HepG2 (cell line): ENCODE data around the gene TMEM129. TPM values are rescaled to one million over a fixed set of nuclear protein-coding genes. Genes with fewer than 3 reads are reported as not detected.

Experiments
- ELF4 ChIP-seq: sonication (generic); formaldehyde crosslinking; IDR thresholded peaks from 2 replicates; pipeline ENCODE4 v1.5.0; 2020; ENCODE audit warnings: missing genetic modification reagents, mild to moderate bottlenecking, moderate library complexity, borderline replicate concordance
- EP300 ChIP-seq, 3 experiments: sonication (generic) in 1 of 3; formaldehyde crosslinking in 1 of 3; IDR thresholded peaks; 2 replicates each; pipeline versions ENCODE4 v1.5.1 to v1.6.1; 2011 to 2020; ENCODE audit warnings: low read depth in 2 of 3, low read length in 2 of 3, borderline replicate concordance in 1 of 3, improper control_type of control experiment in 1 of 3, mild to moderate bottlenecking in 1 of 3, missing genetic modification reagents in 1 of 3, moderate library complexity in 1 of 3
- ESRRA ChIP-seq: sonication (generic); formaldehyde crosslinking; IDR thresholded peaks from 2 replicates; pipeline ENCODE4 v1.5.1; 2020; ENCODE audit warnings: mild to moderate bottlenecking, low read depth, missing genetic modification reagents
- HNRNPL ChIP-seq: fragments of 200-400 bp; formaldehyde crosslinking; IDR thresholded peaks from 2 replicates; pipeline ENCODE4 v1.6.1; 2017; ENCODE audit warnings: mild to moderate bottlenecking, low read depth, low read length
- IKZF4 ChIP-seq: sonication (generic); formaldehyde crosslinking; IDR thresholded peaks from 2 replicates; pipeline ENCODE4 v1.5.1; 2020; ENCODE audit warnings: borderline replicate concordance, mild to moderate bottlenecking, low read depth, missing genetic modification reagents; ENCODE audit errors: not compliant biosample characterization
- KLF16 ChIP-seq, 2 experiments: sonication (generic) in 1 of 2; formaldehyde crosslinking in 1 of 2; IDR thresholded peaks; 2 replicates each; pipeline versions ENCODE4 v1.6.1 to v1.8.0; 2016 to 2023; ENCODE audit warnings: missing genetic modification reagents in 2 of 2, missing compliant biosample characterization in 1 of 2
- MYNN ChIP-seq: sonication (generic); formaldehyde crosslinking; IDR thresholded peaks from 2 replicates; pipeline ENCODE4 v1.4.0; 2020; ENCODE audit warnings: mild to moderate bottlenecking, low read depth, missing genetic modification reagents
- TAF15 ChIP-seq: fragments of 200-400 bp; formaldehyde crosslinking; IDR thresholded peaks from one replicate; pipeline ENCODE4 v1.6.1; 2018; ENCODE audit warnings: mild to moderate bottlenecking, low read depth, low read length; ENCODE audit not compliant: poor library complexity, severe bottlenecking
- TARDBP ChIP-seq: sonication (generic); formaldehyde crosslinking; IDR thresholded peaks from 2 replicates; pipeline ENCODE4 v1.8.0; 2022; ENCODE audit warnings: mild to moderate bottlenecking, missing genetic modification reagents
- TGIF2 ChIP-seq: IDR thresholded peaks from 2 replicates; pipeline ENCODE4 v1.6.1; 2016; ENCODE audit warnings: control low read depth, missing compliant biosample characterization
- ZNF343 ChIP-seq: sonication (generic); formaldehyde crosslinking; IDR thresholded peaks from 2 replicates; pipeline ENCODE4 v1.4.0; 2020; ENCODE audit warnings: mild to moderate bottlenecking, missing genetic modification reagents
- ZNF430 ChIP-seq: sonication (generic); formaldehyde crosslinking; IDR thresholded peaks from 2 replicates; pipeline ENCODE4 v1.9.0; 2021; ENCODE audit warnings: mild to moderate bottlenecking, missing genetic modification reagents
- polyA plus RNA-seq, 8 experiments: library from polyadenylated mRNA; depleted of rRNA in 3 of 8; stranded (reverse) in 7 of 8; unstranded in 1 of 8; fragments of >200 nt; fragmentation: Illumina TruSeq in 4 of 8; extraction: Trizol in 4 of 8; gene quantifications; 2 replicates each; pipeline versions ENCODE4 v1.2.1 to v1.2.3, GENCODE V29; 2011 to 2016; ENCODE audit warnings: low read depth in 4 of 8, missing spikeins in 1 of 8, mixed read lengths in 1 of 8; ENCODE audit not compliant: insufficient read depth in 1 of 8
- total RNA-seq, 5 experiments: library from RNA; depleted of rRNA; stranded (reverse); fragments of >200 nt; fragmentation: Illumina TruSeq; extraction: Trizol; gene quantifications; 2 replicates each; pipeline ENCODE4 v1.2.3, GENCODE V29; 2016; ENCODE audit warnings: low read depth in 1 of 5
- TF ChIP-seq, protein P1 (sequence below): sonication (generic); formaldehyde crosslinking; IDR thresholded peaks from 2 replicates; pipeline ENCODE4 v1.4.0; 2020; ENCODE audit warnings: missing genetic modification reagents
- TF ChIP-seq, protein P2 (sequence below): sonication (generic); formaldehyde crosslinking; IDR thresholded peaks from 2 replicates; pipeline ENCODE4 v1.5.0; 2020; ENCODE audit warnings: mild to moderate bottlenecking, missing genetic modification reagents, borderline replicate concordance
- TF ChIP-seq, protein P3 (sequence below): sonication (generic); formaldehyde crosslinking; IDR thresholded peaks from 2 replicates; pipeline ENCODE4 v1.4.0; 2020; ENCODE audit warnings: missing genetic modification reagents, borderline replicate concordance
- TF ChIP-seq, protein P4 (sequence below): sonication (generic); formaldehyde crosslinking; IDR thresholded peaks from 2 replicates; pipeline ENCODE4 v1.5.1; 2020; ENCODE audit warnings: mild to moderate bottlenecking, missing genetic modification reagents, borderline replicate concordance

Gene TMEM129
- total and polyA plus RNA-seq, 2 of the 13 experiments (the other 11 are each of a cell fraction or from before 2014, with no cell fraction given) = 19.0 to 25.8 TPM

DNA sequence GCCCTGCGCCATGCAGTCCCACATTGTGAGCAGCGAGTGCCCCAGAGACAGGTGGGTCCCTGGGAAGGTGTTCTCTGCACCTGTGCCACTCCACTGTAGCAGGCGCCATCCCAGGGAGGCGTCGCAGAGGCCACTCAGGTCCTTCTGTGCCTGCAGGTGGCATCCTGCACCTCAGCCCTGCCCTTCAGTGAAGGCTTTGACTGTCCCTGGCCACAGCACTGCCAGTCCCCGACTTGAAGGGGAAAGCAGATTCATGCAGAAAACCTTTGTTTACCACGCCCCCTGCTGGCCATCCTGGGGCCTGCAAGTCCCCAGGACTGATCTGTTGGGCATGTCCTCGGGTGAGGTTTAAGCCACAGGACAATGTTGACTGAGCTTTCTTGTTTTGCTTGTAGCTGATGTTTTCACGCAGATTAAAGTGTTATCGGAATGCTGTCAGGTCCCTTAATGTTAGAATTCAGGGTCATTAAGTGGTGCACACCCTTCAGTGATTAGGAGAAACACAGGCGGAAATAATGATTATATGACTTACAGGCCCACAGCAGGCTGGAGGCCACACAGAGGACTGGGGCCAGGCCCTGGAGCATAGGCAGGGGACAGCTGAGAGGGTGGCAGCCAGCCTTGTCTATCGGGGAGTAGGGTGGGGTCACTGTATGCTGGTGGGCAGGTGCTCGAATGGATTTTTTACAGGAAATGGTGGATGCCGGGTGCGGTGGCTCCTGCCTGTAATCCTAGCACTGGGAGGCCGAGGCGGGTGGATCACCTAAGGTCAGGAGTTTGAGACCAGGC, 5.2 kb upstream of the TMEM129 start (continued):
- TF ChIP-seq, protein P1, sequence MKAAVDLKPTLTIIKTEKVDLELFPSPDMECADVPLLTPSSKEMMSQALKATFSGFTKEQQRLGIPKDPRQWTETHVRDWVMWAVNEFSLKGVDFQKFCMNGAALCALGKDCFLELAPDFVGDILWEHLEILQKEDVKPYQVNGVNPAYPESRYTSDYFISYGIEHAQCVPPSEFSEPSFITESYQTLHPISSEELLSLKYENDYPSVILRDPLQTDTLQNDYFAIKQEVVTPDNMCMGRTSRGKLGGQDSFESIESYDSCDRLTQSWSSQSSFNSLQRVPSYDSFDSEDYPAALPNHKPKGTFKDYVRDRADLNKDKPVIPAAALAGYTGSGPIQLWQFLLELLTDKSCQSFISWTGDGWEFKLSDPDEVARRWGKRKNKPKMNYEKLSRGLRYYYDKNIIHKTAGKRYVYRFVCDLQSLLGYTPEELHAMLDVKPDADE (CRISPR knock-in tag) = no peak
- no peak for TF ChIP-seq ELF4 (CRISPR knock-in tag)
- TF ChIP-seq, protein P2, sequence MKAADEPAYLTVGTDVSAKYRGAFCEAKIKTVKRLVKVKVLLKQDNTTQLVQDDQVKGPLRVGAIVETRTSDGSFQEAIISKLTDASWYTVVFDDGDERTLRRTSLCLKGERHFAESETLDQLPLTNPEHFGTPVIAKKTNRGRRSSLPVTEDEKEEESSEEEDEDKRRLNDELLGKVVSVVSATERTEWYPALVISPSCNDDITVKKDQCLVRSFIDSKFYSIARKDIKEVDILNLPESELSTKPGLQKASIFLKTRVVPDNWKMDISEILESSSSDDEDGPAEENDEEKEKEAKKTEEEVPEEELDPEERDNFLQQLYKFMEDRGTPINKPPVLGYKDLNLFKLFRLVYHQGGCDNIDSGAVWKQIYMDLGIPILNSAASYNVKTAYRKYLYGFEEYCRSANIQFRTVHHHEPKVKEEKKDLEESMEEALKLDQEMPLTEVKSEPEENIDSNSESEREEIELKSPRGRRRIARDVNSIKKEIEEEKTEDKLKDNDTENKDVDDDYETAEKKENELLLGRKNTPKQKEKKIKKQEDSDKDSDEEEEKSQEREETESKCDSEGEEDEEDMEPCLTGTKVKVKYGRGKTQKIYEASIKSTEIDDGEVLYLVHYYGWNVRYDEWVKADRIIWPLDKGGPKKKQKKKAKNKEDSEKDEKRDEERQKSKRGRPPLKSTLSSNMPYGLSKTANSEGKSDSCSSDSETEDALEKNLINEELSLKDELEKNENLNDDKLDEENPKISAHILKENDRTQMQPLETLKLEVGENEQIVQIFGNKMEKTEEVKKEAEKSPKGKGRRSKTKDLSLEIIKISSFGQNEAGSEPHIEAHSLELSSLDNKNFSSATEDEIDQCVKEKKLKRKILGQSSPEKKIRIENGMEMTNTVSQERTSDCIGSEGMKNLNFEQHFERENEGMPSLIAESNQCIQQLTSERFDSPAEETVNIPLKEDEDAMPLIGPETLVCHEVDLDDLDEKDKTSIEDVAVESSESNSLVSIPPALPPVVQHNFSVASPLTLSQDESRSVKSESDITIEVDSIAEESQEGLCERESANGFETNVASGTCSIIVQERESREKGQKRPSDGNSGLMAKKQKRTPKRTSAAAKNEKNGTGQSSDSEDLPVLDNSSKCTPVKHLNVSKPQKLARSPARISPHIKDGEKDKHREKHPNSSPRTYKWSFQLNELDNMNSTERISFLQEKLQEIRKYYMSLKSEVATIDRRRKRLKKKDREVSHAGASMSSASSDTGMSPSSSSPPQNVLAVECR (CRISPR knock-in tag) = peak; percentile 49; the same call in 1 of the 2 replicates
- TF ChIP-seq MYNN (CRISPR knock-in tag) = no peak
- no peak for TF ChIP-seq EP300 (IDR thresholded peaks at IDR 0.05; ENCODE audit: low read depth in 2 of 2, low read length in 2 of 2)
- no peak for TF ChIP-seq EP300 (CRISPR knock-in tag; IDR thresholded peaks at IDR 0.05; ENCODE audit: borderline replicate concordance)
- TF ChIP-seq TAF15 = no peak
- TF ChIP-seq, protein P3, sequence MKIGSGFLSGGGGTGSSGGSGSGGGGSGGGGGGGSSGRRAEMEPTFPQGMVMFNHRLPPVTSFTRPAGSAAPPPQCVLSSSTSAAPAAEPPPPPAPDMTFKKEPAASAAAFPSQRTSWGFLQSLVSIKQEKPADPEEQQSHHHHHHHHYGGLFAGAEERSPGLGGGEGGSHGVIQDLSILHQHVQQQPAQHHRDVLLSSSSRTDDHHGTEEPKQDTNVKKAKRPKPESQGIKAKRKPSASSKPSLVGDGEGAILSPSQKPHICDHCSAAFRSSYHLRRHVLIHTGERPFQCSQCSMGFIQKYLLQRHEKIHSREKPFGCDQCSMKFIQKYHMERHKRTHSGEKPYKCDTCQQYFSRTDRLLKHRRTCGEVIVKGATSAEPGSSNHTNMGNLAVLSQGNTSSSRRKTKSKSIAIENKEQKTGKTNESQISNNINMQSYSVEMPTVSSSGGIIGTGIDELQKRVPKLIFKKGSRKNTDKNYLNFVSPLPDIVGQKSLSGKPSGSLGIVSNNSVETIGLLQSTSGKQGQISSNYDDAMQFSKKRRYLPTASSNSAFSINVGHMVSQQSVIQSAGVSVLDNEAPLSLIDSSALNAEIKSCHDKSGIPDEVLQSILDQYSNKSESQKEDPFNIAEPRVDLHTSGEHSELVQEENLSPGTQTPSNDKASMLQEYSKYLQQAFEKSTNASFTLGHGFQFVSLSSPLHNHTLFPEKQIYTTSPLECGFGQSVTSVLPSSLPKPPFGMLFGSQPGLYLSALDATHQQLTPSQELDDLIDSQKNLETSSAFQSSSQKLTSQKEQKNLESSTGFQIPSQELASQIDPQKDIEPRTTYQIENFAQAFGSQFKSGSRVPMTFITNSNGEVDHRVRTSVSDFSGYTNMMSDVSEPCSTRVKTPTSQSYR (CRISPR knock-in tag) = no peak
- peak in 1 of 2 experiments; percentile 26; a peak in 1 of 4 replicates for TF ChIP-seq KLF16 (CRISPR knock-in tag; IDR thresholded peaks at IDR 0.05)
- TF ChIP-seq ZNF430 (CRISPR knock-in tag) = no peak
- no peak for TF ChIP-seq IKZF4 (CRISPR knock-in tag)
- TF ChIP-seq ESRRA (CRISPR knock-in tag) = no peak
- TF ChIP-seq, protein P4, sequence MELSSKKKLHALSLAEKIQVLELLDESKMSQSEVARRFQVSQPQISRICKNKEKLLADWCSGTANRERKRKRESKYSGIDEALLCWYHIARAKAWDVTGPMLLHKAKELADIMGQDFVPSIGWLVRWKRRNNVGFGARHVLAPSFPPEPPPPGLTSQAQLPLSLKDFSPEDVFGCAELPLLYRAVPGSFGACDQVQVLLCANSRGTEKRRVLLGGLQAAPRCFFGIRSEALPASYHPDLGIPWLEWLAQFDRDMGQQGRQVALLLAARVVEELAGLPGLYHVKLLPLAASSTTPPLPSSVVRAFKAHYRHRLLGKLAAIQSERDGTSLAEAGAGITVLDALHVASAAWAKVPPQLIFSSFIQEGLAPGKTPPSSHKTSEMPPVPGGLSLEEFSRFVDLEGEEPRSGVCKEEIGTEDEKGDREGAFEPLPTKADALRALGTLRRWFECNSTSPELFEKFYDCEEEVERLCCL = no peak
- peak; percentile 91 for TF ChIP-seq HNRNPL
- TF ChIP-seq ZNF343 (CRISPR knock-in tag) = no peak
- TF ChIP-seq TGIF2 (CRISPR knock-in tag) = no peak
- no peak for TF ChIP-seq TARDBP
